HEK293T (cell line): ENCODE data around the gene ACAA1.

Source experiments
- CTCF ChIA-PET: fragments of 350-600 bp; formaldehyde crosslinking; extraction: SDS; loops from one replicate; lab custom pipeline; 2021; ENCODE audit warnings: antibody characterized with exemption, inconsistent platforms; lab: Yijun Ruan, JAX
- POLR2A ChIA-PET: fragments of 350-600 bp; formaldehyde crosslinking; extraction: SDS; loops from one replicate; lab custom pipeline; 2020; ENCODE audit warnings: antibody characterized with exemption, inconsistent platforms; lab: Yijun Ruan, JAX
- DNase-seq: peaks from one replicate; pipeline ENCODE4 v3.0.0; 2012; ENCODE audit warnings: mixed read lengths; ENCODE audit errors: extremely low spot score
- ARNT ChIP-seq: fragments of 450-650 bp; IDR thresholded peaks from 2 replicates; pipeline ENCODE4 v1.6.1; 2017; ENCODE audit warnings: mild to moderate bottlenecking
- BHLHE40 ChIP-seq: fragments of 450-650 bp; IDR thresholded peaks from 2 replicates; pipeline ENCODE4 v1.6.1; 2016; ENCODE audit warnings: mild to moderate bottlenecking, moderate library complexity, borderline replicate concordance
- CTBP1 ChIP-seq: fragments of 450-650 bp; IDR thresholded peaks from 2 replicates; pipeline ENCODE4 v1.6.1; 2016; ENCODE audit warnings: borderline replicate concordance
- ELF4 ChIP-seq: fragments of 450-650 bp; IDR thresholded peaks from 2 replicates; pipeline ENCODE4 v1.6.1; 2017; ENCODE audit warnings: antibody characterized with exemption
- FOXA1 ChIP-seq: fragments of 450-650 bp; IDR thresholded peaks from 2 replicates; pipeline ENCODE4 v1.6.1; 2016; ENCODE audit warnings: mild to moderate bottlenecking
- FOXK2 ChIP-seq: fragments of 450-650 bp; IDR thresholded peaks from 2 replicates; pipeline ENCODE4 v1.6.1; 2016; ENCODE audit warnings: mild to moderate bottlenecking
- FOXM1 ChIP-seq: fragments of 450-650 bp; IDR thresholded peaks from 2 replicates; pipeline ENCODE4 v1.6.1; 2017; ENCODE audit warnings: mild to moderate bottlenecking, borderline replicate concordance
- HDGF ChIP-seq: fragments of 450-650 bp; IDR thresholded peaks from 2 replicates; pipeline ENCODE4 v1.6.1; 2017; ENCODE audit warnings: antibody characterized with exemption, borderline replicate concordance
- L3MBTL2 ChIP-seq: fragments of 450-650 bp; conservative IDR thresholded peaks from 2 replicates; pipeline ENCODE4 v1.6.1; 2016; ENCODE audit warnings: mild to moderate bottlenecking
- LEF1 ChIP-seq: fragments of 450-650 bp; IDR thresholded peaks from 2 replicates; pipeline ENCODE4 v1.6.1; 2017; ENCODE audit warnings: mild to moderate bottlenecking, borderline replicate concordance
- NFRKB ChIP-seq: fragments of 450-650 bp; IDR thresholded peaks from 2 replicates; pipeline ENCODE4 v1.6.1; 2016; ENCODE audit warnings: mild to moderate bottlenecking, moderate library complexity
- PKNOX1 ChIP-seq: fragments of 450-650 bp; IDR thresholded peaks from 2 replicates; pipeline ENCODE4 v1.6.1; 2016
- SP1 ChIP-seq: fragments of 450-650 bp; IDR thresholded peaks from 2 replicates; pipeline ENCODE4 v1.6.1; 2017
- SUZ12 ChIP-seq: fragments of 450-650 bp; IDR thresholded peaks from 2 replicates; pipeline ENCODE4 v1.6.1; 2016; ENCODE audit warnings: mild to moderate bottlenecking
- TARDBP ChIP-seq: fragments of 450-650 bp; IDR thresholded peaks from 2 replicates; pipeline ENCODE4 v1.6.1; 2016
- ZNF384 ChIP-seq: fragments of 450-650 bp; IDR thresholded peaks from 2 replicates; pipeline ENCODE4 v1.6.1; 2016

ACAA1 gene

DNA sequence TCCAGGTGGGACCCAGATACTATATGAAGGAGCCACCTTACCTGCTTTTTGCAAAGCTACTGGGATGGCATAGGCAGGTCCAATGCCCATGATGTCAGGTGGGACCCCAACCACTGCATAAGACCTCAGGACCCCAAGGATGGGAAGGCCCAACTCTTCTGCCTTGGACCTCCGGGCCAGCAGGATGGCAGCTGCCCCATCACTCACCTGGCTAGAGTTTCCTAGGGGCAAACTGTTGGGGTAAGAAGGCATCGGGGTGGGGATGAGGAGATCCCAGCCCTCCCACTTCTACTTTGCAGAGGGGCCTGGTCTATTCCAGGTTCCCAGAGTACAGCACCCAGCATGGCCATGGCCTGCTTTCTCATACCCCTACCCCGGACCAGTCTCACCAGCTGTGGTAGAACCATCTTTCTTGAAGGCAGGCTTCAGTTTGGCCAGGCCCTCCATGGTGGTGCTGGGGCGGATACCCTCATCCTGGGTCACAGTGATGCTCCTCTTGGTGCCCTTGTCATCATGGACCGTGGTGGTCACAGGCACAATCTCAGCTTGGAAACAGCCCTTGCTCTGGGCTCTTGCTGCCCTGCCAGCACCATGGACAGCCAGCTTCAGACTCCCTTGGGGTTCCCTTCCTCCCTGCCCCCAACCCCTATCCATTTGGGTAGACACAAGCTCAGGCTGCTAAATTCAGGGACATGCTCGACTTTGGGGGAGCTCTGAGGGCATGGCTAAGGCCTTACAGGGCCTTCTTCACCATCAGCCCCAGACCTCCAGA, 10.6 kb downstream of the ACAA1 start:
- no peak for DNase-seq
- ChIA-PET CTCF (no interaction called here), POLR2A (no interaction called here)
- no peak for TF ChIP-seq PKNOX1
- TF ChIP-seq SUZ12 = no peak
- no peak for TF ChIP-seq FOXM1
- TF ChIP-seq ELF4 = no peak
- TF ChIP-seq FOXA1 = no peak
- TF ChIP-seq BHLHE40 = no peak
- TF ChIP-seq TARDBP = no peak
- no peak for TF ChIP-seq NFRKB
- no peak for TF ChIP-seq LEF1
- TF ChIP-seq ARNT = no peak
- no peak for TF ChIP-seq ZNF384
- no peak for TF ChIP-seq FOXK2

DNA sequence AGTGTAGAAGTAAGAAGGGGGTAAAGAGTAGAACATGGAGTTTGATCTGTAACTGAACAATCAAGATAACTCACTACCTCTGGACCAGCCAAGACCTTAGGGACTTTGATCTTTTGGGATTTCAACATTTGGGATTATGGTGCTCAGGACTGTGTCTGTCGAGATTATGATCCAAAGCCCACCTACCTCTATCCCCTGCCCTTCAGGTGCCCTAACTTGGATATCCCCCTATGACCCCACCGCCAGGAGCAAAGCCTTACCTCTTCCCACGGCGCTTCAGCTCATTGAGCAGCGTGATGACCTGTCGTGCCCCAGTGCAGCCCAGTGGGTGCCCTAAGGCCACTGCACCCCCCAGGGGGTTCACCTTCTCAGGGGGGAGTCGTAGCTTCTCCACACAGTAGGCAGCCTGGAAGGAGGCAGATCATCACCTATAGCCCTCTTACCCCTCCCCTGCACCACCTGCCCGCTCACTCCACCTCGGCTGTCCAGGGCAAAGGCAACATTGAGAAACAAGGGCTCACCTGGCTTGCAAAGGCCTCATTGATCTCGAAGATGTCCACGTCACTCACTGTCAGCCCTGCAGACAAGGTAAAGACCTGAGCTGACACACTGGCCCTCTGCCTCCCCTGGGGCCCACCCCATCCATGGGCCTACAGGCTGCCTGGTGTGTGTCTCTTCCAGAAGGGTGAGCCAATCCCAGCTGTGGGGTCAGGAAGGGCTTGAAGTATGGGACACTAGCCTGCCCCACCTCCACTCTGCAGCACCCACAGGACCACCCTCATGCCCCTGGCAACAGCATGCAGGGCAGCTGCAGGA, 11.4 kb downstream of the ACAA1 start:
- no peak for DNase-seq
- POLR2A ChIA-PET = interaction anchor here (1.1 kb wide), 1 partner anchor 11 kb away, joined by 3 read pairs; the partner anchor contains the start of gene ACAA1
- TF ChIP-seq LEF1 = no peak
- TF ChIP-seq PKNOX1 = no peak
- TF ChIP-seq HDGF = no peak
- no peak for TF ChIP-seq ARNT
- TF ChIP-seq NFRKB = no peak
- TF ChIP-seq FOXK2 = no peak
- TF ChIP-seq SP1 = no peak
- TF ChIP-seq BHLHE40 = no peak
- no peak for TF ChIP-seq FOXA1
- TF ChIP-seq SUZ12 = no peak
- no peak for TF ChIP-seq TARDBP
- no peak for TF ChIP-seq FOXM1
- no peak for TF ChIP-seq ELF4
- no peak for TF ChIP-seq CTBP1
- TF ChIP-seq L3MBTL2 = no peak
- TF ChIP-seq ZNF384 = no peak
- CTCF ChIA-PET = no interaction called here

DNA sequence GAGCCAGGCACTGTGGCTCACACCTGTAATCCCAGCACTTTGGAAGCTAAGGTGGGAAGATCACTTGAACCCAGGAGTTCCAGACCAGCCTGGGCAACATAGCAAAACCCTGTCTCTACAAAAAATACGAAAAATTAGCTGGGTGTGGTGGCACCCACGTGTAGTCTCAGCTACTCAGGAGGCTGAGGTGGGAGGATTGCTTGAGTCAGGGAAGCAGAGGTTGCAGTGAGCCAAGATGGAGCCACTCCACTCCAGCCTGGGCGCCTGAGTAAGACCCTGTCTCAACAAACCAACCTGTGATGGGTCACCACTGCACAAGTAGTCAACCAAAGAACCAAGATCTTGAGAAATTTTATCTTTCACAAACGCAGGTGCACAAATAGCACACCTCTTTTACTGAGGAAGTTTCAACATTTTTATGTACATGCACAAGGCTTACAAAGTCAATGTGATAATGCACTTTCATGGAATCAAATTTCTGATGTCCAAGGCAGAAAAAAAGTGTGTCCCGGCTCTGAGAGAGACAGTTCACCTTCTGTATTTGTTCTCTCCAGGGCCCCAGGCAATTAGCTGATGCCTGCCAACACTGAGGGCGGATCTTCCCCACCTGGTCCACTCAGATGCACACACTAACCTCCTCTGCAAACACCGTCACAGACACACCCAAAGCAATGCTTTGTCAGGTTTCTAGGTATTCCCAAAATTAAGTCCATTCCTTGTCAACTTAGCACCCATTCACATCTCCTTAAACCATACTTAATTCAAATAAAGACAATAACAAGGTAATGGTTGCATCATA, 12.4 kb downstream of the ACAA1 start:
- ChIA-PET POLR2A (interaction anchor here (1.1 kb wide), 1 partner anchor 12 kb away, joined by 3 read pairs; the partner anchor contains the start of gene ACAA1), CTCF (no interaction called here)
- no peak for DNase-seq
- TF ChIP-seq FOXK2 (no peak), FOXA1 (no peak), LEF1 (no peak), BHLHE40 (no peak), SUZ12 (no peak), ELF4 (no peak), TARDBP (no peak)

DNA sequence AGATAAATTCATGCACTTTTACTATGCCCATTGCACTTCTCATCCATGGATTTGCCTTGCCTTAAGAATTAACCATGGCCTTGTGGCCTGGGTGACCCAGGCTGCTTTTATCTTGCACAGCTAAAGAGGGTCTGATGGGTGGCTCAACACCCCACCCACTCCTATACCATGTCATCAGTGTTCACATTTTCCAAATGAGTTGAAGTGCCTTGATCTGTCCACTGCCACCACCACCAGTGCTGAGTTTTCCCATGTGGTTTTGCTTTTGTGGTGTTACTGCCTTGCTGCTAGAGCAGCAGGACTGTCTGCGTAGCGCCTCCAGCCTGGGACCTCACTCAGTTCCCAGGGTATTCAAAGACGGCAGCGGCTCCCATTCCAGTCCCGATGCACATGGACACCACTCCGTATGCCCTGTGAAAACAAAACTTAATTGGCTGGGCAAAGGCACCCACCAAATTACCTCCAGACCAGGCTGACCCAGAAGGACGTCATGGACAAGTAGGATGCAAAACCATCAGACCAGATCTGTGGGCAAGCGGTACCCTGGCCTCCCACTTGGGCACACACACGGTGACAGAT, 14.1 kb downstream of the ACAA1 start:
- CTCF ChIA-PET = no interaction called here
- POLR2A ChIA-PET = no interaction called here
- no peak for DNase-seq

More for the DNA sequence above, 14.1 kb downstream of the ACAA1 start:
- no peak for TF ChIP-seq TARDBP
- no peak for TF ChIP-seq NFRKB
- no peak for TF ChIP-seq SUZ12
- no peak for TF ChIP-seq FOXA1
- TF ChIP-seq PKNOX1 = no peak
- TF ChIP-seq LEF1 = no peak
- TF ChIP-seq ELF4 = no peak
- TF ChIP-seq FOXM1 = no peak
- TF ChIP-seq SP1 = no peak
- no peak for TF ChIP-seq L3MBTL2
